ENCODE data around the gene MTMR10.

Gene MTMR10

DNA sequence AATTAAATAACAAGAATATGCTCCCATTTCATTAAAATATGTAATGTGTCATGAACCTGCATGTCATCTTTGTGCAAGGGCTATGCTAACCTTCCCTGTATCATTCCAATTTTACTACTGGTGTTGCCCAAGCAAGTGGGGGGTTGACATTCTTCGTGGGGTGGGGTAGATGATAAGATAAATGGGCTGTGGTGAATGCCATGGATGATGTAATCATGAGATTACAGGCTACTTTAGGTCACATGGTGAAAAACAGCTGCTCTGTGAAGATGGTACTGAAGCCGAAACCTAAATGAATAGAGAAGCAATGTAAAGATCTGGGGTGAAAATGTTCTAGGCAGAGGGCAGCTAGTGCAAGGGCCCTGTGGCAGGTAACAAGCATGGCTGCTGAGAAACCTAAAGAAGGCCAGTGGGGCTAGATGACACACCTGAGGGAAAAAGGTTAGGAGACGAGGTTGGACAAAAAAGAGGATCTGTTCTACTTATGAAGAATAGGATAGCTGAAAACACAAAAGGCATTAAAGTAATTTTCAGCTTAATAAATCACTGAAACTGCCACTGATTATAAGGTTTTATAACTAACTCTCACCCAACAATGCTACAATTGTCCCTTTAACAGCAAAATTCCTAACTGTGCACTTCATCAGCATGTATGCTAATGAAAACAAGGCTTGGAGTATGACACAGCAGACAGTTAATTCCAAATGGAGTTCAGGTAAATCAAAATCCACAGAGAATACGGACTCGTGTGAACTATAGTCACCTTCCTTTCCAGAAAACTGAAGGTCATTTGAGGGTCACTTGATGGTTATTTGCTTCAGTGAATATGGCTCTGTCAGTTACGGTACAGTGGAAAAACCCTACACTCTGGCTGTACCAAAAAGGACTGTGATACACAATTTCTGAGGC is 35.0 kb downstream of the MTMR10 start:
- no peak for DNase-seq (ENCODE audit: low spot score)

DNA sequence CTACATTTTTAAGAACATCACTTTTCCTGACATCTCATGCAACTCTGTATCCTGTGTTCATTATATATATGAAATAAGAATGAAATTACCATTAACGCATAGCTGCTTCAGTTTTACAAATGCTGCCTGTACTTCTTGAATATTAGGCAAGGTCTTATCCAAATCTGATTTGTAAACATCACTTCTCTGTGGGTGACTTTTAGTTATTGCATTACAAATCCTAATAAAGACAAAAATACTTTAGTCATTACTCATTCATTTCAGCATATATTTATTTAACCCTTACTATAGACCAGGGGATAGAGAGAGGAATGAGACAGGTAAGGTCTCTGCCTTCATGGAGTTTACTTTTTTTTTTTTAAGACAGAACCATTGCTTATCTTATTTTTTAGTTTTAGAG is 36.8 kb downstream of the MTMR10 start:
- no peak for DNase-seq (ENCODE audit: low spot score)

DNA sequence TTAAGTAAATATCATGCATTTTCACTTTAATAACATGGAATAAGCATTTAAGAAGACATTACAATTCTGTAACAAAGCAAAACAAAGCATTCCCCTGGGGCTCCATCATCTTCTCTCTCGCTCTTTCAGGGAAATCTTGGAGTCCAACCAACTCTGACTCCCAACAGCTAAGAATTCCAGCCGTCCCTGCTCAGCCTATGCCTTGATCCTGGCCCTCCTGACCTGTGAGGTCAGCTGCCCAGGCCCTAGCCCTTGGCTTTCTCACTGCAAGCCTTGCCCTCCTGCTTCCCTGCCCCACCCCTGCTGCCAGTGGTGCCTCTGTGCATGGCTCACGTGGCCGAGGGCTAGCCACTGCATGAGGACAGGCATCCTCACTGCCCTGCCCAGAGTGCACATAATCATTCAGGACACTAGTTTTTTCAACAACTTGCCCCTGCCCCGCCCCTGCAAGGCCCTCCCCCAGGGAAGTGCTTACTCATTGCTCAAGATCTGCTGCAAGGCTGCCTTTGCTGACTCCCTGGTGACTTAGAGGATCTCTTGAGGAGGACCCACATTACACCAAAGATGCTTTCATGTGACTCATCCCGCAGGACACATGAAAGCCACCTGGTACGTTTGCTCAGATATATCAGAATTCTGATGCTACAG is 37.6 kb downstream of the MTMR10 start:
- DNase-seq (ENCODE audit: low spot score): no peak

DNA sequence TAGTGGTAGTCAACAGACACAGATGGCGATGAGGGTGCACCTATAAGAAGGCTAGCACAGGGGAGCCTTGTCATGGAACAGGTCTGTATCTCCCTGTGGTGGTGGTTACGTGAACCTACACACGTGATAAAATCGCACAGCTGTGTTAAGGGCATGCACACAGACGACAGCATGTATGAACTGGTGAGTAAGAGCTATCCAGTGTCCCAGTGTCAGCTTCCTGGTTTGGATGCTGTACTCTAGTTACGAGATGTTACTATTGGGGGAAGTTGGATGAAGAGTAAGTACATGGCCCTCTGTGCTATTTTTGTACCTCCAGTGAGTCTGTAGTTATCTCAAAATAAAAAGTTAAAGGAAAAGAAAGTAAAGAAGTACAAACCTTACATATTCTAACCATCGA is 38.2 kb downstream of the MTMR10 start:
- no peak for DNase-seq (ENCODE audit: low spot score)

DNA sequence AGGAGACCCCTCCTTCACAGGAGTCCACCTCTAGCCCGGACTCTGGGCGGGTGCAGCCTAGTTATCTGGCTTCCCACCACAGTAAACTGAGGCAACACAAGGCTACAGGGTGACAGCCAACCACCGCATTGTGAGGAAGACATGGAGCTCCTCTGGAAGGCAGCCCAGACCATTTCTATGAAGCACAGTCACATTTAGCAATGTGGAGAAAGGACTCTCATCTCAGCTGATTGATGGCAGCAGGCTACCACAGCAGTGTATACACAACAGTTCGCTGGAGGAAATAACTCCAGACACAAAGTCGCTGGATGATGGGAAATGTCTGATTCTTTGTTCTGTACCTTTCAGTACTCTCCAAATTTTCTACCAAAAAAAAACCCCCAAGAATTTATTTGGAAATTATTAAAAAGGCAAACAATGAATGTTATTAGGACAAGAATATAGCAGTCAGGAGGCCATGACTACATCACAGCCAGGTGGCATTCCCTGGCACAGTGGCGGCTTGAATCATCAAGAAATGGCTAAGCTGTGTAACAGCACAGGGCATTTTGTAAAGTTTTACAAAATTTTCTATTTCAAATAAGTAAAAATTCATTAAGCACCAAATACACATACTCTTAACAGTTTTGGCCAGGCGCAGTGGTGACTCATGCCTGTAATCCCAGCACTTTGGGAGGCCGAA is 47.6 kb downstream of the MTMR10 start:
- no peak for DNase-seq (ENCODE audit: low spot score)

DNA sequence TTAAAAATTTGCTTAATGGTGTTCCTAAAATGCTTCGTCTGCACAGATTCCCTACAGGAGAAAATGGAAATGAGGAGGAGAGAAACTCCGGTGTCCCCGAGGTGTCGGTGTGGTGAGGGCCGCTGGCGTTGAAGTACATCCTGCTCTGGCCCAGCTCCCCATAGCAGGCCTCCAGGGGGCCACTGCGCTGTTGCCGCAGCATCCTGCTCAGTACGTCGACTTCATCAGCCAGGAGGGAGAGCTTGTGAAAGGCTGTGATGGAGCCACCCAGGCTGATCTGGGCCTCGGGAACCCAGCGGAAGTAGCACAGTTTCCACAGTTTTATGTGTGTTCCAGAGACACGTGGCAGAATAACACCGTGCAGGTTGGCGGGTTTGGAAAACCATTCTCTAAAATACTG is 49.9 kb downstream of the MTMR10 start:
- DNase-seq (ENCODE audit: low spot score): no peak

DNA sequence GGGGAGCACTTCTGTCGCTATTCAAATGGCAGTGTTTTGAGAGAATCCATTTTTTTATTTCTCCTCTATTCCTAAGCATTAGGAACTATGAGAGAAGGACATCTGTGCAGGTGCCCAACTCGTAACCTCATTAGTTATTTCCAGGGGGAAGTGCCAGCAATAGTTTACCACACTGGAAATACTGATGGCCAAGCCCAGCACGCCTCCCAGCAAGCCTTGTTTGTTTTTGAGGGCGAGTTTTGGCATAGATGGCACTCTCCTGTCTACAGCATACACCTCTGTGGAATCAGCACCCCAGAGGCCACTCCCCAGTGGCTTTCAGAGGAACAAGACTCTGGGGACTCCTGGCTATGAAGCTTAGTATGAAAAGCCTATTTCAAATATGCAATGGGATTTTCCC is 51.1 kb downstream of the MTMR10 start:
- DNase-seq (ENCODE audit: low spot score): no peak

DNA sequence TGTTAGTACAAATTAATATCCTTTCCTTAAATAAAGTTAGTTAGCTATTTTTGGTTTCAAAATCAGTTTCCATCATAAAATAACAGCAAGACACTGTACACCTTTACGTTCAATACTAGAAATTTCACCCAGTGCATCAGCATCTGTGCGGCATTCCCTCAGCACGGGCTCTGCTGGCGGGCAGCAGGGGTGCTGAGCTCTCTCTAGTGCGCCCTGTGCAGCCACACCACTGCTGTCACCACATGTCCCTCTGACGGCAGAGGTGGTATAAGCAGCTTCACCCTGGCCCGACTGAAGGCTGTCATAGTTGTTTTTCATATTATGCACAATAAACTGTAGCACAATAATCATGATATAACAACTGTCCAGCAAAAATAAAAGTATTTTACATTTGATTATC is 52.3 kb downstream of the MTMR10 start:
- no peak for DNase-seq (ENCODE audit: low spot score)

DNA sequence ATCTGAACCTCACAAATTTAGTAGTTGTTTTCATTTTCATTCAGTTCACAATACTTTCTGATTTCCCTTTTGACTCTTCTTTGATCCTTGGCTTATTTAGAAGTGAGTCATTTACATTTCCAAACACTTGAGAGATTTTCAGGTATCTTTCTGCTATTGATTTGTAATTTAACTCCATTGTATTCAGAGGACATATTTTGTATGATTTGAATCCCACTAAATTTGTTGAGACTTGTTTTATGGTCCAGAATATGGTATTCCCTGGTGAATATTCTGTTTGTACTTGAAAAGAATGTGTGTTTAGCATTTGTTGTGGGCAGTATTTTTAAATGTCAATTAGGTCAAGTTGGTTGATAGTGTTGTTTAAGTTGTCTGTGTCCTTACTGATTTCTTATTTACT is 58.1 kb downstream of the MTMR10 start:
- no peak for DNase-seq (ENCODE audit: low spot score)

DNA sequence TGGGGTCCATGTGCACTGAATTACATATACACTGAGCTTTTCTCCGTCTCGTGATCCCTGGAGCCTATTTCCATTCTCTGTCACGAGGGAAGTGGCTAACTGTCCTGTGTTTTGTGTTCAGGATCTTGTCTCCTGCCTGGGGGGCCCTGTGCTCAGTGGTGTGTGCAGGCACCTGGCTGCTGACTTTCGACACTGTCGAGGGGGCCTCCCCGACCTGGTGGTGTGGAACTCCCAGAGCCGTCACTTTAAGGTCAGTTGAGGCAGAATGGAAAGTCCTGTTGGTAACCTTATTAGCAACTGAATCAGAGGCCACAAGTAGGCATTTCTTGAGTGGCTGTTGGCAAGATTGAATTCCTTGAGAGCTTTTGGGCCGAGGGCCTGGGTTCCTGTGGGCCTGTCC is 61.0 kb downstream of the MTMR10 start:
- no peak for DNase-seq (ENCODE audit: low spot score)

DNA sequence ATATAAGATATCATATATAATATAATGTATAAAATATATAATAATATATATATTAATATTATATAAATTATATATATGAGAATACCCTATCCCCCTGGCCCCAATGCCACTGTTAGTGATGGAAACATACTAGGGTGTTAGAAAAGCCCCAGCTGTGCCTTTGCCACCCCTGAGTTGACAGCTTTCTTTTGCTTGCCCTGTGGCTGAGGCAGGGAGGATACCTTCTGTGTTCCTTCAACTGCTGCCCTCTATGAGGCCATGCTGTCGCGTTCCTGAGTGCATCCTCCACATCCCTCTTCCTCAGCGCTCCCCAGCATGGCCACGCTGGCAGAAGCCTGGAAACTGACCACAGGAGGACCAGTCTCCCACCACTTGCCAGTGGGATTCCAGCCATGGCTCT is 61.4 kb downstream of the MTMR10 start:
- no peak for DNase-seq (ENCODE audit: low spot score)

DNA sequence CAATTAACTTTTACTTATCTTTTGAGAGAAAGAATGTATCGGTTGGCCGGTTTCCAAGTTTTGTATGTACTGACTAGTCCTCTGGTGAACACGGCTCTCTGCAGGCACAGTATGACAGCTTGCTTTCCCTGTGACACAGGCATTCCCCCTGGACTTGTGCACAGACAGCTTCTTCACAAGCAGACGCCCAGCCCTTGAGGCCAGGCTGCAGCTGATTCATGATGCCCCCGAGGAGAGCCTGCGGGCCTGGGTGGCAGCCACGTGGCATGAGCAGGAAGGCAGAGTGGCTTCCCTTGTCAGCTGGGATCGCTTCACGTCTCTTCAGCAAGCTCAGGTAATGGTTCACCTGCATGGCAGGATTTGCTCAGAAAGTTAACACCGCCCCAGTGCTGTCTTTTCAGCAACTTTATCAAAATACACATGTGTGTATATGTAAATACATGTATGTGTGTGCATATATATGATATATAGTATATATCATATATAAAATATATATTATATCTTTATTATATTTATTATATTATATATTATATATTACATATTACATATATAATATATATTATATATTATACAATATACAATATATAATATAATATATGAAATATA is 62.3 kb downstream of the MTMR10 start:
- no peak for DNase-seq (ENCODE audit: low spot score)

DNA sequence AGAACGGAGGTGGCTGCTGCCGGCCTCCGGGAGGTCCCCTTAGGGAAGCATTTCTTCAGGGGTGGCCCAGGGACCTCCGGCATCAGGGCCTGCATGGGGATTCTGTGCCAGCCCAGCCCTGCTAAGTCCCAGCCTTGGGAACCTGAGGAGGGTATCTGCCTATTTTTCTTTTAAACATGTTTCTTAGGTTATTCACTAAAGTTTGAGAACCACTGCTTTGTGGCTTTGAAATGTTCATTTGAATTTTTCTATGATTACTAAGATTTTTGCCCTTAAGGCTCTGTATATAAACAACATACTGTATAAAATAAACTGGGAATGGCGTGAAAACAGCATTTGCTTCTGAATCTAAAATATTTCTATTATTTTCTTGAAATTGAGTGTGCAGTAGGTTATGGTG is 63.4 kb downstream of the MTMR10 start:
- DNase-seq (ENCODE audit: low spot score): no peak

DNA sequence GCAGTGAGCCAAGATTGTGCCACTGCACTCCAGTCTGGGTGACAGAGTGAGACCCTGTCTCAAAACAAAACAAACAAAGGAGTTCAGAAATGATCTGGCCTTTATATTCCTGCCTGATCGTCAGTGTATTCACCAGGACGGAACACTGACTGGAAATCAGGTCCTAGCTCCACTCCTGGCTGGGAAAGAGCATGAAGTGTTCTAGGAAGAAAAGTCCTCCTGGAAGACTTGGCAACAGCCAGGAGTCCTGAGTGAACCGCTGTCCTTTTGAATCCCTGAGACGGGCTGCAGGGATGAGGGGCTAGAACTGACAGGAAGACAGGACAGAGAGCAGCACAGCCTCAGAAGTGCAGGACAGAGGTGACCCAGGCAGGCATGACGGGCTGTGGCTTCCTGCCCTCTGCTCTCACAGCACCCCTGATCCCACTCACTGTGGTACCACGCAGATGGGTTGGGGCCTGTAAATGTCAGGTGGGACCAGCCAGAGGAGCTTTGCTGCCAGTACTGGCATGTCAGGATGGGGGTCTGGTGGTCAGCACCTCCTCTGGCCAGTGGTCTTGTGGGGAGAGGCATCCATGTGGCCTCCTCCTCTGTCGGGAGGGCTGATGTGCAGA is 64.2 kb downstream of the MTMR10 start:
- DNase-seq (ENCODE audit: low spot score): no peak

DNA sequence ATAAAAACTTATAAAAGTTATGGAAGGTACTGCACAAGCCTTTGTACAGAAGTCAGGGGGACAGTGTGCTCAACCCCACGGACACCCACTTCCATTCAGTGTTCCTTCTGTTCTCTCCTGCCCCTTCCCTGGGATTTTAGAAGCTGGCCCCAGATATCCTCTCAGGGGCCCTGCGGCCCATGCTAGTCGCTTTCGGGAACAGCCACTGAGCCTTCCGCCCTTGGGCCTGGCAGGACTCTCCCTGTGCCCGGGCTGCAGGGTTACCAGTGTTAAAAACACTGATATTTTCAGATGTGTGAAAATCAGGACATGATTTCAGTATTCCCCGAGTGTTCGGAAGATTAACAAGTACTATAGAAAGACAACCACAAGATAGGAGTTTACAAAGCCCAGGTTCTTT is 65.3 kb downstream of the MTMR10 start:
- DNase-seq (ENCODE audit: low spot score): no peak

DNA sequence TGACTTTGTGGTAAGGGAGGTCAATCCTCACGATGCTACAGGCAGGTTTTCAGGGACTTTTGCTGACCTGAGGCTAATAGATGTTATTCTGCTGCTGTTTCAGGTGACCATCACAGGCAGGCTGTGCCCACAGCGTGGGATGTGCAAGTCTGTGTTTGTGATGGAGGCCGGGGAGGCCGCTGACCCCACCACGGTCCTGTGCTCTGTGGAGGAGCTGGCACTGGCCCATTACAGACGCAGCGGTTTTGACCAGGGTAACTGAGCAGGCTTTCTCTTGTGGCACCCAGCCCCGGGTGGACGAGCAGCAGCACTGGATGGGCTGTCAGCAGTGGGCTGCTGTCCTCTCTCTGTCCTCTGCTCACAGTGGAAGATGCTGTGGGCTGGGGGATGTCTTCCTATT is 65.7 kb downstream of the MTMR10 start:
- DNase-seq (ENCODE audit: low spot score): no peak

DNA sequence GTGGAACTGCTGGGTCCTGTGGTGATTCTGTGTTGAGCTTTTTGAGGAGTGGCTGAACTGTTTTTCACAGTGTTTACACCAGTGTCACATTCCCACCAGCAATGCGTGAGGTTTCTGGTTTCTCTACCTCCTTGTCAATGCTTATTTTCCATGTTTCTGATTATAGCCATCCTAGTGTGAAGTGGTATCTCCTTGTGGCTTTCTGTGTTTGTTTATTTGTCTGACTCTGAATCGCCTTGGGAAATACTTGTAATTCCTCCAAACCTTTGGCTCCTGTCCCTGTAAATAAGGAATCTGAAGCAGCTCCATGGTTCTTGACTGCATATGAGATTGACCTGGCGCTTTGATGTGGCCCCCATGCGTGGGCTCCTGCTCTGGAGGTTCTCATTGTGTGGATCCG is 67.1 kb downstream of the MTMR10 start:
- DNase-seq (ENCODE audit: low spot score): no peak

DNA sequence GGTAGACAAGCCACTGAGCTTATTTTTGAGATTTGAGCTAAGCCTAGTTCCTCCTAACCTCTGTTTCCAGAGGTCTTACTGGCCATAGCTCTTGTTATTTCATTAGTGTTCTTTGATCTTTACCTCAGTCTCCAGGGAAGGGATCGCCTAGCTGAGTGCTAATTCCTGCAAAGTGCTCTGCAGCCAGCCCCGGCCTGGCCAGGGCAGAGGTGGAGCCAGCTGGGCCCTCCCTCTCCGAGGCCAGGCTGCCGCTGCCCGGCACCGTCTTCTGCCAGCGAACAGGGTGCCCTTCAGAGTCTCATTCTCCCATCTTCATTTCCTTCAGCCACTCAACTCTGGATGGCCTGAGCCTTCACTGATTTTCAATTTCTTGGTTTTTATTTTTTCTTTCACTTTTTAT is 68.0 kb downstream of the MTMR10 start:
- DNase-seq (ENCODE audit: low spot score): peak; percentile 86

DNA sequence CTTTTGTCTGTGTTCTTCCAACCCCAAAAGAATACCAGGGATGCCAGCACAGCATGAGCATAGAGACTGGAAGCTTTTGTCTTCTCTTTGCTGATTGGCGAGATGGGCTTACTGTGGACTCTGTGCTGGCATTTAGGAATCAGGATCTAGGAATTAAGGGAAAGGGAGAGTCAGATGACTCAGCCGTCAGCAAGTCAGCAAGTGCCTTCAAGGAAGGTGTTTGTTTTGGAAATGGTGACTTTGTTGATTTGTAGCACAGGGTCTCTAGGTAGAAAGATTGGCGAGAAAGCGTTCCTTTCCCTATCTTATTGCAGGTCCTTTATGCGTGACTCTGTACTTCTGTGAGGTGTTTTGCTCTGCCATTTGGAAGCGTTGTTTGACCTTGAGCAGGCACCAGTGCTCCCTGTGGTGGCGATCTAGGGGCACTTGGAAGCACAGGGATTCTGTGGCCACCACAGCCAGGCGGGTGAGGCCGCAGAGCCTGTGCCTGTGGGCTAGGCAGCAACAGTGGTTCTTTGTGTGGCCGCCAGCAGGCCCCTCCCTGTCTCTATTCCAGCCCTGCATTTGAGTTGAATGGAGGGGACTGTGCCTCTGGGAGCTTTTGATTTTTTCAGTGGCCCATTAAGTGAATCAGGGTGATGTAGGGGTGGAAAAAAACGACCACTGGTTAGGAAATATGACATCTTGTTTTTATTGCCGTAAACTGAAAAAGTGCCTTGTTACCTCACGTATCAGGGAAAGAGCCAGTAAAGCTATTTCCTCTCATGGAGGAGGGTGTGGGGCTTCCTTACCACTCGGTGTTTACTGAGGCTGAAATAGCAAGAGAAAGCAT is 68.7 kb downstream of the MTMR10 start:
- peak; percentile 94 for DNase-seq (ENCODE audit: low spot score)

DNA sequence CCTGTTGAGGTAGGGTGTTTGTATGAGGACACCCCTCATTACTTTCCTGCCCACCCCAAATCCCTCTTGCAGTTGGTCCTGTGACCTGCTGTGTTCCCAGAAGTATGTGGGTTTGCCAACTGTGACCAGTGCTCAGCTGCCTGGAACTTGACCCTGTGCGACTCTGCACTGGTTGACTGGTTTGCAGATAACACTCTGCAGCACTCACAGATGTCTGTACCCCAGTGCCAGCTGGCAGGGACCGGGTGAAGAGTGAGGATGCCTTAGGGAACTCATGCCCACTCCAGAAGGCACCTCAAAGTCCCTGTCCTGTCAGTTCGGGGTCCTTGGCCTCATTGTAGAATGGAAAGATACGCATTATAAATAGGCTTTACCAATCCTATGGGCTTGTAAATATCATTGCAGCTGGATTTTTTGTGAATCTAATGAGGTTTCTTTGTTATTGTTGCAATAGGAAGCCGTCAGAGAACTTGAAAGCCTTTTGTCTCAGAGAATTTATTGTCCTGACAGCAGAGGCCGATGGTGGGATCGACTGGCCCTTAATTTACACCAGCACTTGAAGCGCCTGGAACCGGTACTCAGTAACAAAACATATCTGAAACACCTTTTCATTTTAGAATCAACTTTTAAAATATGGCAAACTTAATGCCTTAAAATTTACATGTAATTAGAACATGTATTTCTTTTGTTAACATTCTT is 69.5 kb downstream of the MTMR10 start:
- peak; percentile 86 for DNase-seq (ENCODE audit: low spot score)

DNA sequence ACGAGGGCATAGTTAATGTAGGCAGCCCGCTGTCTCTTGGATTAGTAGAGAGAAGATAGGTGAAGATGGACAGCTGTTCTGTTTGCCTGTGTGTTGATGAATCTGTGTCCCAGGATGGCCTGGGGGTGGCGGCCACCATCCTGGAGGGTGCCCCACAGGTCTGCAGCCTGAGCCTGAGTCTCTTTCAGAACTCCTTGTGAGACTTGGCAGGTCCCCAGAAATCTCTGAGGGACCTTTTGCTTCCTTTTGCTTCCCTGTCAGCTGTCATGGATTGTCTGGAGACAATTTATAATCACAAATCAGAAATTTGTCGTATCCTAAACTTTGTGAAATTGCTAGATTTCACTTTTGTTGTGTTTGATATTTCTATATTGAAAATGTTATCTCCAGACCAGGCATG is 70.3 kb downstream of the MTMR10 start:
- DNase-seq (ENCODE audit: low spot score): no peak
